HPDE6-E6E7 (cell line): ENCODE results near the gene DAPK1.
"Not testable (repeated sequence)": the region's sequence is repeated elsewhere in the genome, so short reads cannot be mapped to it uniquely, and the experiment has no call there.

Experiments
- DNase-seq: peaks from one replicate; pipeline ENCODE4 v3.0.0; 2011; ENCODE audit warnings: missing footprints; ENCODE audit errors: extremely low spot score

DAPK1 gene

GRCh38 chr9:87543251-87543650 lies 45.6 kb downstream of the DAPK1 start:
- DNase-seq = no peak

- no peak for DNase-seq
These were observed 48.2 kb downstream of the DAPK1 start for GRCh38 chr9:87545858-87546257.

GRCh38 chr9:87546704-87547103 lies 49.0 kb downstream of the DAPK1 start:
- DNase-seq = no peak

GRCh38 chr9:87547671-87548081 lies 50.0 kb downstream of the DAPK1 start:
- no peak for DNase-seq

- DNase-seq = no peak
These were observed 50.5 kb downstream of the DAPK1 start for GRCh38 chr9:87548159-87548558.

- DNase-seq = not testable (repeated sequence)
These were observed 51.4 kb downstream of the DAPK1 start for GRCh38 chr9:87549088-87549487.

- no peak for DNase-seq
These were observed 52.1 kb downstream of the DAPK1 start for GRCh38 chr9:87549791-87550190.

- DNase-seq = no peak
These were observed 52.7 kb downstream of the DAPK1 start for GRCh38 chr9:87550253-87550954.

- DNase-seq = no peak
These were observed 54.1 kb downstream of the DAPK1 start for GRCh38 chr9:87551772-87552217.

- DNase-seq = no peak
These were observed 56.7 kb downstream of the DAPK1 start for GRCh38 chr9:87554171-87554910.

- no peak for DNase-seq
These were observed 57.3 kb downstream of the DAPK1 start for GRCh38 chr9:87554976-87555375.

GRCh38 chr9:87556039-87556438 lies 58.4 kb downstream of the DAPK1 start:
- DNase-seq = no peak

GRCh38 chr9:87556821-87557220 lies 59.2 kb downstream of the DAPK1 start:
- DNase-seq = no peak

GRCh38 chr9:87557996-87558395 lies 60.3 kb downstream of the DAPK1 start:
- DNase-seq = no peak

GRCh38 chr9:87558606-87559190 lies 61.0 kb downstream of the DAPK1 start:
- no peak for DNase-seq

GRCh38 chr9:87562062-87562461 lies 64.4 kb downstream of the DAPK1 start:
- no peak for DNase-seq

- no peak for DNase-seq
These were observed 65.0 kb downstream of the DAPK1 start for GRCh38 chr9:87562530-87563170.

GRCh38 chr9:87564111-87564510 lies 66.4 kb downstream of the DAPK1 start:
- DNase-seq = no peak

- no peak for DNase-seq
These were observed 67.1 kb downstream of the DAPK1 start for GRCh38 chr9:87564791-87565241.

GRCh38 chr9:87567001-87567400 lies 69.3 kb downstream of the DAPK1 start:
- no peak for DNase-seq

GRCh38 chr9:87567571-87567970 lies 69.9 kb downstream of the DAPK1 start:
- no peak for DNase-seq

GRCh38 chr9:87567983-87568382 lies 70.3 kb downstream of the DAPK1 start:
- no peak for DNase-seq
